Dendritic cell treated with granulocyte-macrophage colony-stimulating factor and Interleukin-4, amounts not matched to agents 40 ng/mL and 50 ng/mL, for 4 days (primary cell): ENCODE measurements around the gene STK11IP.

Experiments
- H3K27ac Mint-ChIP-seq: one replicate; pipeline ENCODE4 v1.8.0; 2022; ENCODE audit warnings: mild to moderate bottlenecking, mixed read lengths
- H3K27me3 Mint-ChIP-seq: one replicate; pipeline ENCODE4 v1.8.0; 2022; ENCODE audit warnings: mild to moderate bottlenecking, mixed read lengths
- H3K36me3 Mint-ChIP-seq: one replicate; pipeline ENCODE4 v1.8.0; 2022; ENCODE audit warnings: low read depth, mixed read lengths
- H3K4me1 Mint-ChIP-seq: one replicate; pipeline ENCODE4 v1.8.0; 2022; ENCODE audit warnings: low read depth, mixed read lengths
- H3K4me3 Mint-ChIP-seq: one replicate; pipeline ENCODE4 v1.8.0; 2022; ENCODE audit warnings: mild to moderate bottlenecking, moderate library complexity, mixed read lengths
- H3K9me3 Mint-ChIP-seq: one replicate; pipeline ENCODE4 v1.8.0; 2022; ENCODE audit warnings: mixed read lengths
- intact Hi-C: fragments of 100-400 bp; cut with micrococcal nuclease; formaldehyde crosslinking; loops from one replicate; pipeline ENCODE4 v1.15.0; 2022

STK11IP gene

DNA sequence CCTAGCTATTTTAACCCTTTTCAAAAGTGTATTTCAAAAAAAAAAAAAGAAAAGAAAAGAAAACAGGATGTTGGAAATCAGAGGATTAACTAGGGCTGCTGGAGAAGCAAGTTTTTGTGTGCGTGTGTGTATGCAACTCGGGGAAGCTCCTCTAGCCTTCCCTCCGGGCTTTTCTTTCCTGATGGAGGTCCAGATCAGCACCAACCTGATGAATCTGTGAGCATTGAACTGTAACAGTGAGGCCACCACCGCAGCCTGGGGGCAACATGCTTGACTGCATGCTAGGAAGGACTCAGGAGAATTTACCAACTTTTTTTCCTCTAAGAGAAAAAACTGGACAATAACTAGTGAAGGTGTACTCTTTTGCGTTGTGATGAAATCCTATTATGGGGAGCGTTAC lies 28.6 kb upstream of the STK11IP start:
- Mint-ChIP-seq H3K36me3 (no peaks in the 10 kb centered on the region), H3K4me3 (no peak overlapping the region), H3K27ac (no peak overlapping the region), H3K27me3 (peaks cover 52% of the 10 kb centered on the region), H3K4me1 (peaks cover 4% of the 10 kb centered on the region), H3K9me3 (no peaks in the 10 kb centered on the region)
- intact Hi-C loops: no loop called here

DNA sequence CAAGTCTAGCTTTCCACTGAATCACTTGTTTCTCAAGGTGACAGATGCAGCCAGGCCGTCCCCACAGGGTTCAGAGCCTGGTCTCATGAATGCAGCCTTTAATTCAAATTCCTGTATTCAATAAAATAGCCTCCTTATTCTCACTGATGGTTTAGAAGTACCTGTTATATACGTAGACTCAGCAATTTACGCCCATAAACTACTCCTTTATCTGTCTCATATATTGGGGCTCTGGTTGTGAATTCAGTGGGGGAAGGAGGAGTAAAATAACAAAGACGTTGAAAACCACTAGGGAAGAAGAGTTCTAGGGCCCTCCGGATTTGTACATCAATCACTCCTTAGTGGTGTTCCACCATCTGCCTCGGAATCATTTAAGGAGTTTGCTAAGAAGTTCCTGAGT lies 28.0 kb upstream of the STK11IP start:
- H3K27ac Mint-ChIP-seq: no peak overlapping the region
- H3K4me1 Mint-ChIP-seq: peaks cover 4% of the 10 kb centered on the region
- H3K4me3 Mint-ChIP-seq: no peak overlapping the region
- no peaks in the 10 kb centered on the region for H3K9me3 Mint-ChIP-seq
- peaks cover 52% of the 10 kb centered on the region for H3K27me3 Mint-ChIP-seq
- intact Hi-C loops: no loop called here
- no peaks in the 10 kb centered on the region for H3K36me3 Mint-ChIP-seq

DNA sequence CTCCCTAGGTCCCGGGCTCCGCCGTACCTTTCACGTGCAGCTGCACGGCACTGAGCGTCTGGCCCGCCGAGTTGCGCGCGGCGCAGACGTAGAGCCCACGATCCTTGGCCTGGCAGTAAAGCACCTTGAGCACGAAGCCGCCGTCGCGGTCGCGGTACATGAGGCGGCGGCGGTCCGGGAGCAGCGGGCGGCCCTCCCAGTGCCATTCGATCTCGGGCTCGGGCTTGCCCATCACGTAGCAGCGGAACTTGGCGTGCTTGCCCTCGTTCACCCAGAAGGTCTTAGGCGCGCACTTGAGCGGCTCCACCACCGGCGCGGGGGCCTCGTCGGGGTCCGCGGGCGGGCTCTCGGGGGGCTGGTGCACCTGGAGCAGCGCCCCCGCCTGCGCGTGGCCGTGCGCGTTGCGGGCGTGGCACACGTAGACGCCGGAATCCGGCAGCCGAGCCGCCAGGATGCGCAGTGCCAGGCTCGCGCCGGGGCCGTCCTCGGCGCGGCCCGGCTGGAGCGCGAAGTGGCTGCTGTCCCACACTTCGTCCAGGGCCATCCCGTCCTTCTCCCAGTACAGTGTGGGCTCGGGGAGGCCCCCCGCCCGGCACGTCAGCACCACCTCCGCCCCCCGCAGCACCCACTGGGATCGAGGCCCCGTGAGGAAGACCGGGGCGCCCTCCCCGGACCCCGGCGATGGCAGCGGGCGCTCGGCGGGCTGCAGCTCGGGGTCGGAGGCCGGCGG lies 27.3 kb upstream of the STK11IP start:
- H3K4me3 Mint-ChIP-seq: peak overlapping the region; percentile 52
- H3K27ac Mint-ChIP-seq: no peak overlapping the region
- H3K4me1 Mint-ChIP-seq: peaks cover 4% of the 10 kb centered on the region
- no peaks in the 10 kb centered on the region for H3K9me3 Mint-ChIP-seq
- H3K36me3 Mint-ChIP-seq: no peaks in the 10 kb centered on the region
- H3K27me3 Mint-ChIP-seq: peaks cover 58% of the 10 kb centered on the region
- intact Hi-C loops: no loop called here

DNA sequence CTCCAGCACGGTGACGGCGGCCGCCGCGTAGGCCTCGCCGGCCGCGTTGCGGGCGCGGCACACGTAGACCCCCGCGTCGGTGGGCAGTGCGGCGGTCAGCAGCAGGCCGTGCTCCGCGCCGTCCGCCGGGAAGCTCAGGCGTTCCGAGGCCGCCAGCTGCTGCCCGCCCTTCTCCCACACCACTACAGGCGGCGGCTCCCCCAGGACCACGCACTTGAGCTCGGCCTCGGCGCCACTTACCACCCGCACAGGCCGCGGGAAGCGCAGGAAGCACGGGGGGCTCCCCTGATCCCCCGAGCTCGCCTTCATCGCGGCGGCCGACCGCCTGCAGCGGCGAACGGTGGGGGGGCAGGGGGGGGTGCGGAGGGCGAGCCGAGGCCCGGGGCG lies 26.7 kb upstream of the STK11IP start:
- H3K4me3 Mint-ChIP-seq: peak overlapping the region; percentile 35
- peaks cover 62% of the 10 kb centered on the region for H3K27me3 Mint-ChIP-seq
- H3K27ac Mint-ChIP-seq: no peak overlapping the region
- H3K36me3 Mint-ChIP-seq: no peaks in the 10 kb centered on the region
- intact Hi-C loops: no loop called here
- no peaks in the 10 kb centered on the region for H3K9me3 Mint-ChIP-seq
- peaks cover 4% of the 10 kb centered on the region for H3K4me1 Mint-ChIP-seq

DNA sequence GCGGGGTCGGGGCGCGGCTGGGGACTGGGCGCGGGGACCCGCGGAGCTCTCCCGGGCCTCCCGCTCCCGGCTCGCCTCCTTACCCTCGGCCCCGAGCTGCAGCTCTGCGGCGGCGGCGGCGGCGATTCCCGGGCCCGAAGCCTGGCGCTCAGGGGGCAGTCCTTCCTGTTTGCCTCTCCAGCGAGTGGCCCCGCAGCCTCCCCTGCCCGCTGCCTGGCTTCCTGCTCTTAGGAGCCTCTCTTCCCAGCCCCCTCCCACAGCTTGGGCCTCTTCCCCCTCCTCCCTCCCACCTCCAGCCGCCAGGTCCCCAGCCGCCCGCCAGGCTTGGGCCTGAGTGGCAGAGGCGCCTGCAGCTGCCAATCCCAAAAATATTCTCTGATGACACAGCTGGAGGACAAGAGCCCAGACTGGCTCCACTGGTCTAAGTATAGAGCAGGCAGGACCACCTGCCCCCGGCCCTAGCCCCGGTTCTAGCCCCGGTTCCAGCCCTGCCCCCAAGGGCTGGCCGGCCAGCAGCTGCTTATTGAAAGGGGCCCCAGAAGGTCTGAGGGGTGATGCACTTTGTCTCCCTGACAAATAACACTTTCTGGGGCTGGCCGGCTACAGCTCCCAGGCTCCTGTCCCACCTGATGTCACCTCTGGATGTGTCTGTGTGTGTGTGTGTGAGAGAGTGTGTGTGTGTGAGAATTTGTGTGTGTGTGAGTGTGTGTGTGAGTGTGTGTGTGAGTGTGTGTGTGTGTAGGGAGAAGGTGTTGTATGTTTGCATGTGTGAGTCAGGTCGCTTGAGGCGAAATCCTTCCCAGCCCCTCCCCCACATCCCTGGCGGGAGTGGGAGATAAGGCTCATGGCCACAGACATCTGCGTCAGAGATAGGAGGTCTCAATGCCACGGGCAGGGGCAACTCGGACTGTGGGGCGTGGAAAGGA lies 26.1 kb upstream of the STK11IP start, which contains the start of gene OBSL1:
Gene OBSL1 (minus strand): TSS at position 229 of the 926 bp plus-strand sequence. CDS start 307 bp downstream, outside the sequence.
- H3K4me3 Mint-ChIP-seq: peak within 1 kb of the TSS; percentile 52
- no peak within 1 kb of the TSS for H3K27ac Mint-ChIP-seq
- no peaks in the 10 kb centered on the region for H3K9me3 Mint-ChIP-seq
- peaks cover 4% of the 10 kb centered on the region for H3K4me1 Mint-ChIP-seq
- no peaks in the 10 kb centered on the region for H3K36me3 Mint-ChIP-seq
- intact Hi-C loops: no loop called here
- H3K27me3 Mint-ChIP-seq: peaks cover 69% of the 10 kb centered on the region

DNA sequence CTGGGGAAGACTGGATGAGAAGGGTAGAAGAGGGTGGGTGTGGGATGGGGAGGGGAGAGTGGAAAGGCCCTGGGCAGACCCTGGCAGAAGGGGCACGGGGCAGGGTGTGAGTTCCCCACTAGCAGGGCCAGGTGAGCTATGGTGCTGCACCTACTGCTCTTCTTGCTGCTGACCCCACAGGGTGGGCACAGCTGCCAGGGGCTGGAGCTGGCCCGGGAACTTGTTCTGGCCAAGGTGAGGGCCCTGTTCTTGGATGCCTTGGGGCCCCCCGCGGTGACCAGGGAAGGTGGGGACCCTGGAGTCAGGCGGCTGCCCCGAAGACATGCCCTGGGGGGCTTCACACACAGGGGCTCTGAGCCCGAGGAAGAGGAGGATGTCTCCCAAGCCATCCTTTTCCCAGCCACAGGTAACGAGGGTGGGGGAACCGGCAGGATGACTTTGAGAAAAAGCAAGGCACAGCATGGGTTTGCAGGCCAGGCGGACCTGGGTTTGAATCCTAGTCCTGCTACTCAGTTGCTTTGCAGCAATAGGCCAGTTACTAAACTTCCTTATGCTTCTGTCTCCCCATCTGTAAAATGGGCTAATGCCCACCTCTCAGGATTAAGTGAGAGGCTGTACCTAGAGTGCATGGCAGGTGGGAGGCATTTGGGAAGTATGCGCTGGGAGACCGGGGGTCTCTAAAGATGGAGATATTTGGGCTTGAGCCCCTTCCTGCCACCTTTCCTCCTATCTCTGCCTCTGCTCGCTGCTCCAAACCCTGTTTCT lies 25.2 kb upstream of the STK11IP start, which contains the start of gene INHA:
Gene INHA (plus strand): TSS at position 74 of the 765 bp plus-strand sequence. CDS start 65 bp downstream, at position 139.
- H3K4me3 Mint-ChIP-seq: no peak within 1 kb of the TSS
- H3K4me1 Mint-ChIP-seq: peaks cover 4% of the 10 kb centered on the region
- intact Hi-C loops: no loop called here
- no peaks in the 10 kb centered on the region for H3K9me3 Mint-ChIP-seq
- no peak within 1 kb of the TSS for H3K27ac Mint-ChIP-seq
- no peaks in the 10 kb centered on the region for H3K36me3 Mint-ChIP-seq
- peaks cover 76% of the 10 kb centered on the region for H3K27me3 Mint-ChIP-seq

DNA sequence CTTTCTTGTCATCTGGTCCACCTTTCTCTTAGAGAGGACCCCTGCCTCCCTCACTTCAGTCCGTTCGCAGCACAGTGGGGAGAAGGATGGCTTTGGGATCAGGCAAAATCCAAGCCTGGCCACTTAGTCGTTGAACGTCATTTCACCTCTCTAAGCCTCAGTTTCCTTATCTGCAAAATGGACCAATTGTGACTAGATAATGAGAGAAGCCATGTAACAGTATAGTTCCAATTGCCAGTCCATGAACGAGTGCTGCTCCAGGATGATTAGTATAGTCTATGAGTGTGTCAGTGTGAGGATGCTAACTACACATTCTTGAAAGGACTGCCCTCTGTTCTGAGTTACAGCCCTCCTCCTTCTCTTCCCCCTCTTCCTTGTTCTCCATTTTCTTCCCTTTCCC lies 24.5 kb upstream of the STK11IP start:
- H3K27me3 Mint-ChIP-seq: peaks cover 72% of the 10 kb centered on the region
- H3K4me1 Mint-ChIP-seq: peaks cover 4% of the 10 kb centered on the region
- no peaks in the 10 kb centered on the region for H3K36me3 Mint-ChIP-seq
- H3K27ac Mint-ChIP-seq: no peak overlapping the region
- no peak overlapping the region for H3K4me3 Mint-ChIP-seq
- intact Hi-C loops: no loop called here
- H3K9me3 Mint-ChIP-seq: no peaks in the 10 kb centered on the region

DNA sequence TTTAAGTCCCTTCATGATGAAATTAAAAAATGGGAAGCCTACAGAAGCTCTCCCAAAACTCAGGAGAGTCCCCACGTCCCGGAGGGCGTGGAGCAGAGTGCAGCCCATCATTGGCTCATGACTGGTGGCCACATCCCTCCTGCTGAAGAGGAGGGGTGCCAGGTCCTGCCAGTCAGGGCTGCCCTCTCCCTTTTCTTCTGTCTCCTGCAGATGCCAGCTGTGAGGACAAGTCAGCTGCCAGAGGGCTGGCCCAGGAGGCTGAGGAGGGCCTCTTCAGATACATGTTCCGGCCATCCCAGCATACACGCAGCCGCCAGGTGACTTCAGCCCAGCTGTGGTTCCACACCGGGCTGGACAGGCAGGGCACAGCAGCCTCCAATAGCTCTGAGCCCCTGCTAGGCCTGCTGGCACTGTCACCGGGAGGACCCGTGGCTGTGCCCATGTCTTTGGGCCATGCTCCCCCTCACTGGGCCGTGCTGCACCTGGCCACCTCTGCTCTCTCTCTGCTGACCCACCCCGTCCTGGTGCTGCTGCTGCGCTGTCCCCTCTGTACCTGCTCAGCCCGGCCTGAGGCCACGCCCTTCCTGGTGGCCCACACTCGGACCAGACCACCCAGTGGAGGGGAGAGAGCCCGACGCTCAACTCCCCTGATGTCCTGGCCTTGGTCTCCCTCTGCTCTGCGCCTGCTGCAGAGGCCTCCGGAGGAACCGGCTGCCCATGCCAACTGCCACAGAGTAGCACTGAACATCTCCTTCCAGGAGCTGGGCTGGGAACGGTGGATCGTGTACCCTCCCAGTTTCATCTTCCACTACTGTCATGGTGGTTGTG lies 23.0 kb upstream of the STK11IP start:
- H3K36me3 Mint-ChIP-seq: no peaks in the 10 kb centered on the region
- peaks cover 16% of the 10 kb centered on the region for H3K4me1 Mint-ChIP-seq
- H3K27me3 Mint-ChIP-seq: peaks cover 59% of the 10 kb centered on the region
- no peak overlapping the region for H3K27ac Mint-ChIP-seq
- intact Hi-C loops: no loop called here
- H3K9me3 Mint-ChIP-seq: no peaks in the 10 kb centered on the region
- H3K4me3 Mint-ChIP-seq: no peak overlapping the region

DNA sequence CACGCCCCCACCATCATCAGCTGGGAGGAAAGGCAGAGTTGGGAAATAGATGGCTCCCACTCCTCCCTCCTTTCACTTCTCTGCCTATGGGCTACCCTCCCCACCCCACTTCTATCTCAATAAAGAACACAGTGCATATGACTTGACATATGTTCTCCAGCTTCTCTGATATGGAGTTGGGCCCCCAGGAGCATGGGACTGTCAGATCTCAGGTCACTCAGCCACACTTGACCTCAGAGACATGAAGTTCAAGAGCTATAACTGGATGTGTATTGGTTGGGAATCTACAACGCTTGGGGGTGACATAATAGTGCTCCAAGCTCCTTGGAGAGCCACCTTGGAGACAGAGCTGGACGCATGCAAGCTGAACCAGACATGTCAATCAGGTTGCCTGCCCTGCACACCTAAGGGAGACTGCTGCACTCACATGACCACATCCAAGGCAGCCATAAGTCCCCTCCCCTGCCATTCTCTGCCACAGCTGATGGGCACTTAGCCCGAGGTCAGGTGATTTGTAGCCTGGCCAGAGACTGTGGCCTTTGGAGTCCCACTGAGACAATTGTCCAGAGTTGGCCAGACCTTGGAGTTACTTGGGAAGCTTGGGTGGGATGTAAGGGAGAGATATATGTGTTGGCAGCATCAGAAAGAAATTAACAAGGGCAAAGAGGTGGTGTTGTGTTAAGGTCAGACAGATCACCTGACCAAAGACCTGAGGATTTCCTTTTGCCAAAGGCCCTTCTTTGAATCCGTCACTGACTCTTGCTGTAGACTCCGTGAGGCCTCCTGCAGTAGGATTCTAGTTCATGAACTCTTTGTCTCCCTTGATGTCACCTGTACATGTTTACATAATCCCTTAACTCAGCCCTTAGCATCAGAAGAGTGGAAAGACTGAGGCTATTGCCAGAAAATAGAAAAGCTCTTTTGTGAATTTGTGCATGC lies 21.8 kb upstream of the STK11IP start:
- no peak overlapping the region for H3K27ac Mint-ChIP-seq
- H3K4me1 Mint-ChIP-seq: peaks cover 11% of the 10 kb centered on the region
- no peaks in the 10 kb centered on the region for H3K36me3 Mint-ChIP-seq
- H3K4me3 Mint-ChIP-seq: no peak overlapping the region
- intact Hi-C loops: no loop called here
- H3K9me3 Mint-ChIP-seq: no peaks in the 10 kb centered on the region
- peaks cover 52% of the 10 kb centered on the region for H3K27me3 Mint-ChIP-seq

DNA sequence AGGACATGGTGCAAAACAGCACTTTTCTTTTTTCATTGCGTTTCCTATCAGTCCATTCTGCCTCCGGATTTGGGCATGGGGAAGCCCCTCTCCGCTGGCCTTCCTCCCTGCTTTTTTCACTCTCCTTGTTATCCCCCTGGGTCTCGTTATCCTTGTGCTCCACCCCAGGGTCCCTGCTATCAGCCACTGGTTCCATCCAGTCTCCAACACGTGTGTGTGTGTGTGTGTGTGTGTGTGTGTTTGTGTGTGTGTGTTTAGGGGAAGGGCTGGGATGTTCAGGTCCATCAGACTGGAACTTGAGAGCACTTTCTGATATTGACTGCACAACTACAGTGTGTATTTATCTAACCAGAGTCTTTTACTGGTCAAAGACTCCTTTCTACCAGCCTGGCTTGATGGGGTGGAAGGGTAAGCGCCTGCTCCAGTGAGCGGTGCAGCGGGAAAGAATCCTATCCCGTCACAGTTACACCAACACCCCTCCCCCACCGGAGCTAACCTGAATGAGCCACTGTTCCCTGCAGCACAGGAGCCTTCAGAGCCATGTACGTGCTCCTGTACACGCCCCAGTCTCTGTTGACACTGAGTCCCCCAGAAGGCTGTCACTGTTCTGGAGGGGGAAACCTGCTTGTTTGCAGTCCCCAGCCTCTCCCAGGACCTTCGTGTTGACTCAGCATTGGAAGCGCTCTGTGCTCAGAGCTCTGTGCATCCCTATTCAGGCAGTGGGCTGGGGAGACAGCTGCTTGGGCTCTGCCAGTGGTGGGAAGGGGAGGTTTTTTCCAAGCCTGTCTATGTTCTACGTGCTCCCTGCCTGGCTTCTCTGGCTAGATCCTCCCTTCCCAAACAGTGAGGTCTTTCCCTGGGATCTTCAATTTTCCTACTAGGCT lies 20.9 kb upstream of the STK11IP start:
- Mint-ChIP-seq H3K9me3 (no peaks in the 10 kb centered on the region), H3K27me3 (peaks cover 46% of the 10 kb centered on the region), H3K4me1 (peaks cover 11% of the 10 kb centered on the region), H3K36me3 (no peaks in the 10 kb centered on the region), H3K4me3 (no peak overlapping the region), H3K27ac (no peak overlapping the region)
- intact Hi-C loops: no loop called here

DNA sequence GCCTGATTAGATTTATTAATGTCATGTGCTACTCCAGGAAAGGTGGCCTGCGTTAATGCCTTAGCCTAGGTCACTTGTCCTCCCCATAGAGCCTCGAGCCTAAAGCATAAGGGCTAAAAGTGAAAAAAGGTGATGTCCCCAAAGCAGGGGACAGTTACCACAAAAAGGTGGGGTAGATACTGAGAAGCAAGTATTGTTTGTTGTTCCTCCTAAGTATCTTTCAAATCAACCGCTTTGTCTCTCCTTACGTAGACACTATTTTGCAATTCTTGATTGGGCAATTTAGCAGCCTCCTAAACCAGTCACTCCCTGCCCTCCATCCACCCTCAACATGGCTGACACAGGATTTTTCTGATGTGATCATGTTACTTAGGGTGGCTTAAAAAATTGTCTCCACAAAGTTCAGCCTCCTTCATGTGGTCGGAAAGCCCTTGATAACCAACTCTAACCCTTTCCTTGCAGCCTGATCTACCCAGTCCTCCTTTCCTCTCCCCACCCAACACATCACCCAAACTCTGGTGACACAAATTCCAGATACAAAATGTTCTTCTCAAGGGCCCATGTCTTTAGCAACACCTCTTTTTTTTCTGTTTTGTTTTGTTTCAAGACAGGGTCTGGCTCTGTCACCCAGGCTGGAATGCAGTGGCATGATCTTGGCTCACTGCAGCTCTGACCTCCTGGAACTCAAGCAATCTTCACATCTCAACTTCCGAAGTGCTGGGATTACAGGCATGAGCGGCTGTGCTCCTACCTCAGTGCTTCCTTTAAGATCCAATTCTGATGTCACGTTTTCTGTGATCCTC lies 18.6 kb upstream of the STK11IP start:
- Mint-ChIP-seq H3K36me3 (no peaks in the 10 kb centered on the region), H3K9me3 (no peaks in the 10 kb centered on the region), H3K27ac (no peak overlapping the region), H3K4me1 (peaks cover 11% of the 10 kb centered on the region), H3K27me3 (peaks cover 23% of the 10 kb centered on the region), H3K4me3 (no peak overlapping the region)
- intact Hi-C loops: no loop called here
